GOT3 (cell line): ENCODE measurements around the gene AATF.

Experiments
- DNase-seq: peaks from one replicate; lab custom pipeline; 2025; ENCODE audit warnings: mixed read lengths; lab: John Stamatoyannopoulos, UW

Gene AATF

GRCh38 chr17:36941265-36942010, 7.3 kb upstream of the AATF start:
- DNase-seq = no peak

- no peak for DNase-seq
These were observed 6.6 kb upstream of the AATF start for GRCh38 chr17:36942019-36942599.

DNA sequence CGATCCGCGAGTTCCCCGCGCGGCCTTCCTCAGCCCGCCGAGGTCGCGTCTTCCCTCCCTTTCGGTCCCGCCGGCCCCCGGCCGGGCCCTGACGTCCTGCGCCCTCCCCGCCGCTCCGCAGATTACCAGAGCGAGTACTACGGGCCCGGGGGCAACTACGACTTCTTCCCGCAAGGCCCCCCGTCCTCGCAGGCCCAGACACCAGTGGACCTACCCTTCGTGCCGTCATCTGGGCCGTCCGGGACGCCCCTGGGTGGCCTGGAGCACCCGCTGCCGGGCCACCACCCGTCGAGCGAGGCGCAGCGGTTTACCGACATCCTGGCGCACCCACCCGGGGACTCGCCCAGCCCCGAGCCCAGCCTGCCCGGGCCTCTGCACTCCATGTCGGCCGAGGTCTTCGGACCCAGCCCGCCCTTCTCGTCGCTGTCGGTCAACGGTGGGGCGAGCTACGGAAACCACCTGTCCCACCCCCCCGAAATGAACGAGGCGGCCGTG, 6.1 kb upstream of the AATF start:
- no peak for DNase-seq

GRCh38 chr17:36943250-36944191, 5.2 kb upstream of the AATF start:
- no peak for DNase-seq

- DNase-seq = no peak
These were observed 4.2 kb upstream of the AATF start for GRCh38 chr17:36944553-36944952.

- DNase-seq = no peak
These were observed 3.6 kb upstream of the AATF start for GRCh38 chr17:36945140-36945539.

DNA sequence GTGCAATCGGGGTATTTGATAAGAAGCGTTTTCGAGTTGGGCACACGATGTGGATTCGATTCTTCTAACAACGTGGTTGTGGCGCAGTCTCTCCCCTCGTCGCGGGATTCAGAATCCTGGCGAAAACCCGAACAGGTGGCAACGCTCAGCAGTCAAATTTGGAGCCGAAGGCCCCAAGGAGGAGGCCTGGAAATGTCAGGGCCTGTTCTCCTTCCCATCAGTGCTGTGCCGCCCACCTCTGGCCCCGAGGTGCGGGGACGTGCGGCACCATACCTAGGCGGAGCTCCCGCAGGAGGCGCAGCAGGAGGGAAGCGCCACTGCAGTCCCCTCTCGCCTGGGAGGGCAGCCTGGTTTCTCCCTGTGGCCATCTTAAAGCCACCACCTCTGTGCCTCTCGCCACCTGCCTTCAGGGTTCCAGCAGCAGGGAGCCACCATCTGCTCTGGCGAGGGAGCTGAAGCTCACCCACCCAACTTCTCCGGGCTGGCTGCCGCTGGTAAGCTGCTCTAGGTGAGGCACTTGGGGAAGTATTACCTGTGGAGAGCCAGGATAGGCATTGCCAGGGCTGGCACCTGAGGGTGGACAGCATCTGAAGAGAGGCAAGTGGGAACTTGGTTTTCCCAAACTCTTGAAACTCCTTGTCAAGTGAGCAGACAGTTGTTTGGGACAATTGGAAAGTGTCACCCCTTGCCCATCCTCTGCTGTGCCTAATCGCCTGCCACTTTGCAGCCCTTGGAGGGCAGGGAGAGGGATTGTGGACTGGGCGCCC, 2.6 kb upstream of the AATF start:
- DNase-seq = no peak

DNA sequence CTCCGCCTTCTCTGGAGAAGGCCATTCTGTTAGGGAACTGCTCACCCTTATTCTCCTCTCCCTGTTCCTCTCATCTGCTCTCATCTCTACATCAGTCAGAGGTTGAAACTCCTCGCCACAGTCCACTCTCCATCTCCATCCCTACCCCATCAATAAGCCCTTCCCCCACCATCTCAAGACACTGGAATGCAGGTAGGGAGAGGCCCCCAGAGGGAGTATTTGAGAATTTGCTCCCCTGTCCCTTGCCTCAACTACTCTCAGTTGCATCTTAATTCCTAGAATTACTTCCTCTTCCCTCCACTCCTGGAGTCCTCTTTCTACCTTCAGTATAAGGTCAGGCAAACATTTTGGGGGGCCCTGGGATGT, 2.0 kb upstream of the AATF start:
- DNase-seq = no peak

DNA sequence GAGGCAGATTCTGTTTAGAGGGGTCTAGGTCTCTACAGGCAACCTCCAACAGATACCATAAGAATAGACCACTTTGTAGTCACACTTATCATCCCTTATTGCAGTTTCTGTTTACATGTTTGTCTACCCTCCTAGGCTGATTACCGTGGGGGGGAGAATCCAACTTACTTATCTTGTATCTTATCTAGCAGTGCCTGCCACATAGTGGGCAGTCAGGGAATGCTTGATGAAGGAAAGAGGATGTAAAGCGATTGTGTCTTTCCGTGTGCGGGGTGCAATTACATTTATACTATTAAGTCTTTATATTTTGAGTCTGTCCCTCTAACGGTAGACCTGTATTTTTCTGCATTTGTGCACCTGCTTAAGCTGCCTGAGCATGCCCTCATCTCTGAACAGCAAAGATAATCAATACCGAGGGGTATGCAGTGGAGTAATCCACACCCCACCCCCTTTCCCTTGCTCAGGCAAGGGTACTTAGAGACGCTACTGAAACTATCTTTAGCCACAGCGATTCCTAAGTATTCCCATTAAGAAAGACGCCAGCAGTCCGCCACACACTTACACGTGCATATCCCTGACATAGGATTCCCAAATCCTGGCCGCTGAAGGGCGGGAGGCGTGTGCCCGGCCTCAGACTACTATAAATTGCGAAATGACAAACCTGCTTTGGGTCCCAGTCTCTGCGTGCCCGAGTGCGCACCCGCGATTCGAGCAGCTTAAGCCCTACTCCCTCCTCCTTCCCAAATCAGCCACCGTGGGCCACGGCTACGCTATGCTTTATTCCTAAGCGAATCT, 635 bp upstream of the AATF start:
- DNase-seq = no peak

DNA sequence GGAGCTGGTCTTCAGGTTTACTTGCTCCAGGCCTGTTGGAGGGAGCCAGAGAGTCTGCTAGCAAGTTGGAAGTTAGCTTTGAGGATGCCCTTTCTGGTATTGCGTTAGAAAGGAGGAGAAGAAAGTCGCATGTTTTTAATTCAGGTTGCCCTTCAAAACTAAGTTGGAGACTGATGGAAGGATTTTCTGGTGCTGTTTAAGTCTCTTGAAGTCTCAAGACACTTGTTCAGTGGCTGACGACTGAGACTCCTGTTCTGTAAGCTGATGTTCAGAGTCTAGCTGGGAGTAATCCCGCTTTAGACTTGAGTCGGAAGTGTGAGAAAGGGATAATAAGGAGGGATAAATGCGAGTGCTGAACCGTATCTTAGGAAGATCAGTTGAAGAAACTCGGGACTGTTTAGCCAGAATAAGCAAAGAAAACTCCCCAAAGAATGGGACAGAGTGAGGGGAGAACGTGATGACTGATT, 740 bp downstream of the AATF start:
- no peak for DNase-seq

GRCh38 chr17:36950027-36950426, 1.3 kb downstream of the AATF start:
- no peak for DNase-seq

- no peak for DNase-seq
These were observed 2.5 kb downstream of the AATF start for GRCh38 chr17:36951084-36951789.

GRCh38 chr17:36971508-36971907, 22.8 kb downstream of the AATF start:
- DNase-seq = no peak

DNA sequence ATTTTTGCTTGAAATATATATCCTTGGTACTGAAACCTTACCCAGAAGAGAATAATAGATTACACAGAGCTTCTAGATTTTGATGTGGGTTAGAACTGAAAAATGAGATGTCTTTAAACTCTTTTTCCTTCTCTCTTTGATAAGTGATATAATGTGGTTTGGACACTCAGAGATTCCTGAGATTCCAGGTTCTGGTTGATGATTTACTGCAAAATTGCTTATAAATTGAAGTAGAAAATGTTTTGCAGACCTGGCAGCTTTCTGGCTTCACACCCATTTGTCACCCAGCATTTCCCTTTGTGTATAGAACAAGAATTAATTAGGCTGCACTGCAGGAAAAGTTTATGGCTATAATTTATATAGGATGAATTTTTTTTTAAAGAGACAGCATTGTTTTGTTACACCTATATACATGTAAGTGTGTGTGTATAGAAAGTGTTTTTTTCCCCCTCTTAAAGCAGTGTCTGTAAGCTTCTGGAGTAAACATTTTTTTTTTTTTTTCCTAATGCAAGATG, 23.5 kb downstream of the AATF start:
- DNase-seq = no peak

- no peak for DNase-seq
These were observed 24.2 kb downstream of the AATF start for GRCh38 chr17:36972905-36973304.

DNA sequence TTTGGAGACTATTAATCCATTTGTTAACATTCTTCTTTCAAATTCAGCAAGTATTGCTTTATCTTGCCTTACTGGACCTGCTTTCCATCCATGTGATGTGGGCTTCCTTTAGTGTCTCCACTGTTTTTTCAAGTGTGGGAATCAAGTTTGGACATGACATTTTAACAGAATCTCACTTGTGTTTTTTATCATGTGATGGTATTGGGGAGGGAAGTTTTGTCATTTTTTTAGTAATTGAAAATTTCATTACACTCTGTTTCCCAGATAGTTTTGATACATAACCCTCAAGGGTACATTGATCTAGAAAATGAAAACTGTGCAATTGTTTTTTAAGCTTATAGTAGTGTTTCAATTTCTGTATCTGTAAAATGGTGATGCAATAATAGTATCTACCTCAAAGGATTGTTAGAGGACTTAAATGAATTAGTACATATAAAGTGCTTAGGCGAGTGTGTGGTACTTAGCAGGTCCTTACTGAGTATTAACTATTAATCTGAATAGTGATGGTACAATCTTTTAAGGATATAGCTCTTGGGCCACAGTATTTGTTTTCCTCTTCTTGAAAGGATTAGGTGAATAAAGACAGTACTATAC, 27.3 kb downstream of the AATF start:
- no peak for DNase-seq

DNA sequence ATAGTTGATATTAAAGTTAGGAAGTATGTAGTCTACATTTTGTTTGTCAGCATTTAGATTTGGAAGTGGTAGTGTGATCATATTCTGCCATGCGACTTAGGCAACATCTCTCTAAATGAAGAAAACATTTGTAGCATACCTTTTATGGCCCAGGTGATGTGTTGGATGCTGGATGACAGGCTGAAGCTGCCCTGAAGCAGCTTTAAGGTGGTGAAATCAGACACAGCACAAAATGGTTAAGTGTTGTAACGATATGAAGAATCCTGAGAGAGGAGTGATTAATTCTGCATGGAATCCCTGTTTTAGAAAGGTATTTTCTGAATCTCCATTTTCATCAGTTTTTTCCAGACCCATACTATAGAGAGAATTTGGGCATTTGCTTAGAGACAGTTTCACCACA, 28.3 kb downstream of the AATF start:
- no peak for DNase-seq

GRCh38 chr17:36977568-36977967, 28.8 kb downstream of the AATF start:
- DNase-seq = no peak

DNA sequence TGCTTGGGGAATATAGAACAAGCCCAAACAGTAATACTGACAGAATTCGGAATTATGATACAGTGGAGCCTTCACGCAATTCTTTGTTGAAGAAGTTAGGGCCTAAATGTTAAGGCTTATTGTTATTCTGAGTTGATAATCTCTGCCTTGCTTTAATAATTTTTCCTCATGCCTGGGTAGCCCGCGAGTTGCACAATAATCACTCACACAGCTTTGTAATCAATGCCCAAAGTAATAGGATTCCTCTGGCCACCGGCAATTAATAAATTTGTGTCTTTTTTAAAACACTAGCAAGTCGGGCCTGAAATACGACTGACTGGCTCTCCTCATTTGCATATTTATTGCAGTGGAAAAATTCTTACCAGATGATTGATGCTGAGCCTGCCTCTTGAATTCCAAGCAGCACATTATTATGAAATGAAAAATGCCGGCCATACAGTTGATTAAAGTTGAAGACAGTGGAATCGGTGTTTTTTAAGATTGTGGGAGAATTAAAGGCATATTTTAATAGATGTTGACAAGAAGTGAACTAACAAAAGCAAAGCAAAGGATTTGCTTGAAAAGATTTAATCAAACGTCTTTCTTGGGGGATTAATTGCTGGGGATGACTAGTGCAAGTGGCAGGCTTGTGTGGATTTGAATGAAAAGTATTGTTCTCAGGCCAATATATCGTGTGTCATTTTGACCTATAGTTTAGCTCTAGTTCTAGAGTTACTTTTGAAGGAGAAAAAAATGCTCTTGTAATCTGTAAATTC, 30.2 kb downstream of the AATF start:
- DNase-seq = no peak
